ENCODE results near the gene EPHA7.

Gene EPHA7

DNA sequence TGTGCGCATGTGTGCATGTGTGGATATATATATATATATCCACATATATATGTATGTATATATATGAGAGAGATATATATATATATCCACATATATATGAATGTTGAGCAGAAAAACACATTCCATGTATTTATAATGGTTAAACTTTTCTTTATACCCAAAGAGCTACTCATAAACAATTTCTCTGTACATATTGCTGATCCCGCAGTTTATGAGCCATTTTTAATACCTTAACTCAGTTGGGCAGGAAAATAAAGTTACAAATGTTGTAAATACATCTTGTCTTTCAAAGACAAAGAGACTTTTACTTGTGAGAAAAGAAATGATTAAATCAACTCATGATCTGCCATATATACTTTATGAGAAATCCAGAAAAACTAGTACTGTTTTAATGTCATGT, 18.1 kb upstream of the EPHA7 start:
- Histone ChIP-seq H3K27ac (no peak overlapping the region), H3K4me3 (ENCODE audit: low read depth, low read length) (no peak overlapping the region), H3K27me3 (replicated peaks) (no peaks in the 10 kb centered on the region), H3K36me3 (replicated peaks) (no peaks in the 10 kb centered on the region)
- no peak for DNase-seq
- no peak for TF ChIP-seq CTCF (IDR thresholded peaks at IDR 0.05; ENCODE audit: low read depth, low read length, missing control alignments)
- in situ Hi-C loops (cut with HindIII; ENCODE audit: low pct_ligation_motif_present, low sequenced_read_pairs), result no loop called here

- Histone ChIP-seq H3K27ac (no peak overlapping the region), H3K27me3 (replicated peaks) (no peaks in the 10 kb centered on the region), H3K4me3 (ENCODE audit: low read depth, low read length) (no peak overlapping the region), H3K36me3 (replicated peaks) (no peaks in the 10 kb centered on the region)
- TF ChIP-seq CTCF (IDR thresholded peaks at IDR 0.05; ENCODE audit: low read depth, low read length, missing control alignments), result no peak
- in situ Hi-C loops (cut with HindIII; ENCODE audit: low pct_ligation_motif_present, low sequenced_read_pairs), result no loop called here
- no peak for DNase-seq
Observed at GRCh38 chr6:93433592-93433991, 14.2 kb upstream of the EPHA7 start.

DNA sequence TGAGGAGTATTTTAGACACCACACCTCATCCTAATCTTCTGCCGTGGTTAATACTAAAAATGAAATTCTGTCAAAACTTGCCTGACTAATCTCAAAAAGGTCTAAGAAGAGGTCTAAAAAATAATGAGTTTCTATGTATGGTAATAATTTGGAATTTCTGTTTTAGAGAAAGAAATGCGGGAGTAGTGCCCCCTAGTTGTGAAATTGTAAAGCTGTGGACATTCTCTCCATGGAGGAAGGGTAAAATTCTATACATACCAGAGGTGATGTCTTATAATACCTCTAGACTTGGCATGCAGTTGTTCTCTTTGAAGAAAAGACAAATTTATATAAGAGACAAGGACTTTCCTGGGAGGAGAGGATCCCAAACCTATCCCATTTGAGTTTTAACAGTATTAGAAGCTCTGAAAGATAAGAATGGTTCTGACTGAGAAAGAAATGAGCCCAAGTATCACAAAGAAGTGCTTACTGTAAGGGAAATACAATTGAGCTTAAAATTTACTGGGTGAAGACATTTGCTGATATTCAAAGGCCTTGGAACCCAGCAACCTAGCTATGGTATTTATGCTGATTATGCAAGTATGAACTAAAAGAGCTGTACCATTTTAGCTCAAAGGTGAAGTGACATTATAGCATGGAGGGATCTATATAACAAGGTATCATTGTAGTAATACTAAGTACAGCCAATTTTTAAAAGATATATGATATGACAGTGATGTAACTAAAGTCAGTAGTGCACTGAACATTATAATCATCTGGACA, 5.1 kb upstream of the EPHA7 start:
- no peak for DNase-seq
- Histone ChIP-seq H3K36me3 (replicated peaks) (no peaks in the 10 kb centered on the region), H3K27ac (no peak overlapping the region), H3K4me3 (ENCODE audit: low read depth, low read length) (no peak overlapping the region), H3K27me3 (replicated peaks) (no peaks in the 10 kb centered on the region)
- in situ Hi-C loops (cut with HindIII; ENCODE audit: low pct_ligation_motif_present, low sequenced_read_pairs), result no loop called here
- peak; percentile 57 for TF ChIP-seq CTCF (IDR thresholded peaks at IDR 0.05; ENCODE audit: low read depth, low read length, missing control alignments)

GRCh38 chr6:93423542-93423941, 4.2 kb upstream of the EPHA7 start:
- Histone ChIP-seq H3K27ac (no peak overlapping the region), H3K27me3 (replicated peaks) (no peaks in the 10 kb centered on the region), H3K4me3 (ENCODE audit: low read depth, low read length) (no peak overlapping the region), H3K36me3 (replicated peaks) (no peaks in the 10 kb centered on the region)
- peak; percentile 49 for DNase-seq
- peak; percentile 69 for TF ChIP-seq CTCF (IDR thresholded peaks at IDR 0.05; ENCODE audit: low read depth, low read length, missing control alignments)
- in situ Hi-C loops (cut with HindIII; ENCODE audit: low pct_ligation_motif_present, low sequenced_read_pairs), result no loop called here

GRCh38 chr6:93420163-93420795, 920 bp upstream of the EPHA7 start:
- Histone ChIP-seq H3K36me3 (replicated peaks) (no peaks in the 10 kb centered on the region), H3K4me3 (ENCODE audit: low read depth, low read length) (peak overlapping the region; percentile 58), H3K27me3 (replicated peaks) (peaks cover 2% of the 10 kb centered on the region), H3K27ac (no peak overlapping the region)
- in situ Hi-C loops (cut with HindIII; ENCODE audit: low pct_ligation_motif_present, low sequenced_read_pairs), result no loop called here
- no peak for DNase-seq
- TF ChIP-seq CTCF (IDR thresholded peaks at IDR 0.05; ENCODE audit: low read depth, low read length, missing control alignments), result no peak
